ENCODE data around the gene HEBP2.

Gene HEBP2

DNA sequence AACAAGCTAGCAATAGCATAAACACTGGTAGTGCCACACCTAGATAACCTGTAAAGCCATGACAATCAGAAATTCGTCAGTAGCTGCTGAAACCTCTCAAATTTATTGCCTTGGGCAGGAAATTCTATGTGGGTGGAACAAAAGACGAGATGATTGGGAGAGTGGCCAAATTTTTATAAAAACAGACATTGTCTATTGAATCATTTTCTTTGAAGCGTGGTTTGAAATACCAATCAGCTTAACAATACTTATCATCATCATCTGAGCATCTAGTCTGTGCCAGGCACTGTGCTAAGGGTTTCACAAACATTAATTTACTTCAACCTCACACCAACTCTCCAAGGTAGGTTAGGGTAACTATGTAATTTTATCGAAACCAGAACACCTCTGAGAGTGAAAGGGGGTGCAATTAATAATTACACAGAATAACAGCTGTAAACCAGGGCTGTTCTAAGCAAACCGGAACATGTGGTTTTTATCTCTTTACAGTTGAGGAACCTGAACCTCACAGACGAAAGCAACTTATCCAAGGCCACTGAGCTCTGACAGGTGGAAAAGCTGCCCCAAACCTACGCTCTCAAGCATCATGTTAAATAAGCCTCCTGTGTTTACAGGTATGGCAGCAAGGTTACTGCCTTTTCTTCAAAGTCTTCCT, 51.9 kb downstream of the HEBP2 start:
- DNase-seq, result peak; percentile 64

DNA sequence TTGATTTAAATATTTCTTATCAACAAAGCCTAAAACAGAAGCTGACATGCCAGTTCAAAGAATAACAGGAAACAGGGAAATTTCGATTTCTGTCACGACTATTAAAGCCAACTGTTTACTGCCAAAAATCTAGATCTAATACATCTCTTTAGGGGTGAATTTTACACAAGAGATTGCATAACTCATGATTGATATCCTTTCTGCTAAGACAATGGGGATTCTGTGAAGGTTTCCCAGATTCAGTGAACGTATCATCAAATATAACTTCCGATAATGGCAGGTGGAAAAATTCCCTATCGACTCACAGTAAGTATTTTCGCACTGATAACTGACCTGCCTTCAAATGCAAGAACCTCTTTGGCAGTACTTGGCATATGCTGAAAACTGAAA, 52.4 kb downstream of the HEBP2 start:
- DNase-seq, result no peak

DNA sequence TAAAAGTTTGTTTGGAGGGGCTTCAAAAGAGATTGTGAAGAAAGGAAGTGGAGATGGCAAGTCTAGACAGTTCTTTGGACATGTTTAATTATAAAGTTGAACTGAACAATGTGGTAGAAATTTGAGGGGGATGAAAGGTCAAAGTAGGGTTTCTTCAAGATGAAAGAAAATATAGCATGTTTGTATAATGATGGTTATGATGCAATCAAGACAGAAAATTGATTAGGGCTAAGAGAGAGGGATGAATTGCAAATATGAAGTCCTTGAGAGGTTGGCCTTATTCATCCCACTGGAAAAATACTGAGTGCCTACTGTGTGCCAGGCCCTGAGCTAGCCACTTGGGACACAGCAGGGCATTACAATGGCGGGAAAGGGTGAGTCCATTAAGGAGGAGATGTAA, 57.6 kb downstream of the HEBP2 start:
- DNase-seq, result no peak

DNA sequence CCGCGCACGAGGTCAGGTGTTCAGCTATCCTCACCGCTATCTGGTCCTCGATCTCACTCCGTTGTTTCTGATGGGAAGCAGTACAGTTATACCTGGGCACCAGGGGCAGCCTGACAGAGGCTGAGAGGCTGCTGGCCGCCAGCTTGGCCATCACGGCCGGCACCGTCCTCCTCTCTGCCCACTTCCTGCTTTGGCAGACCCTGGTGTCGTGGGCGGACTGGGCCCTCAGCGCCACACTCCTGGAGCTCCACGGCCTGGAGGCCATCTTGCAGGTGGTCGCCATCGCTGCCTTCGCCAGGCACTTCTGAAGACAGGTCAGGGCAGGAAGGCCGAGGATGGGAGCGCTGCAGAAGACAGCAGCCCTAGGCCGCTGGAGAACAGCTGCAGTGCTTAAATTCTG, 60.1 kb downstream of the HEBP2 start:
- DNase-seq, result no peak

DNA sequence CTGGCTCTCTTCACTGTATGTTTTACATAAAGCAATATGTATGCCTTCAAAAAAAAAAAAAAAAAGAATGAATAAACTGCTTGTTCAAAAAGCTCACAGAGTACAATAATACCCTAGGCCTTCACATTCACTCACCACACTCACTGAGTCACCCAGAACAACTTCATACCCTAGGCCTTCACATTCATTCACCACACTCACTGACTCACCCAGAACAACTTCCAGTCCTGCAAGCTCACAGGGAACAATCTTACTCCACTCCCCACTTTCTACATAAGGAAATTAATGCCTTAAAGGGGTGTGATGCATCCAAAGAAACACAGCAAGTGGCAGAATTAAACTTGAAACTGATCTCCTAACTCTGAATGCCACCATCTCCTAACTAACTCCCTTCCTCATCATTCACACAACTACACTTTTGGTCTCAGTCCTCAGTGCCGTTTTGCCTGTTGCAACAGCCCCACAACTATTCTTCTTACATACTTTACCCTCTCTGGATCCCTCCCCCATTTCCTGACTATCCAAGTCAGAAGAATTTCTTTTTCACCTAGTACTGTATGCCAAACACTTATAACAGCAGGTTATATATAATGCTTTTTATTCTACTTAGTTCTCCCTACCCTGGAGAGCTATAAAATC, 61.1 kb downstream of the HEBP2 start:
- DNase-seq, result no peak

DNA sequence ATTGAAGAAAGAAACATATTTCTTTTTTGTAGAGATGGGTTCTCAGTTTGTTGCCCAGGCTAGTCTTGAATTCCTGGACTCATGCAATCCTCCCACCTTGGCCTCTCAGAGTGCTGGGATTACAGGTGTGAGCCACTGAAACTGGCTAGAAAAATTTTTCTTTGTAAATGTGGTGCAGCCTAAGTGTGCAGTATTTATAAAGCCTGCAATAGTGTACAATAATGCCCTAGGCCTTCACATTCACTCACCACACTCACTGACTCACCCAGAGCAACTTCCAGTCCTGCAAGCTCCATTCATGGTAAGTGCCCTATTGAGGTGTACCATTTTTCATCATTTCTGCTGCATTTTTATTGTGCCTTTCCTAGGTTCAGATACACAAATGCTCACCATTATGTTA, 63.9 kb downstream of the HEBP2 start:
- no peak for DNase-seq

DNA sequence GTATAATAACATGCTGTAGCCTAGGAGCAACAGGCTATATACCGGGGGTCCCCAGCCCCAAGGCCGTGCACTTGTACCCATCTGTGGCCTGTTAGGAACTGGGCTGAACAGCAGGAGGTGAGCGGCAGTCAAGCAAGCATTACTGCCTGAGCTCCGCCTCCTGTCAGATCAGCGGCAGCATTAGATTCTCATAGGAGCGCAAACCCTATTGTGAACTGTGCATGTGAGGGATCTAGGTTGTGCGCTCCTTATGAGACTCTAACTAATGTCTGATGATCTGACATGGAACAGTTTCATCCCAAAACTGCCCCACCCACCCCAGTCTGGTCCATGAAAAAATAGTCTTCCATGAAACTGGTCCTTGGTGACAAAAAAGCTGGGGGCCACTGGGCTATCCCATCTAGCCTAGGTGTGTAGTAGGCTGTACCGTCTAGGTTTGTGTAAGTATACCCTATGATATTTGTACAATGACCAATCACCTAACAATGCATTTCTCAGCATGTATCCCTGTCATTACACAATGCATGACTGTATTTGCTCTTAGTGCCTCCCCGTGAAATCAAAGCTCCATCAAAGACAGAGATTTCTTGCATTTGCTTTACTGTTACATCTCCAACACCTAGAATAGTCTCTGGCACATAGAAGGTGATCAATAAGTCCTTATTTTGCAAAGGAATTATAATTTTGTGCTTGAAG, 64.4 kb downstream of the HEBP2 start:
- DNase-seq, result no peak
